Gastroesophageal sphincter (tissue), 4 donors: Measurements from ENCODE around the gene CTU1. TPM values are rescaled to one million over a fixed set of nuclear protein-coding genes. Genes with fewer than 3 reads are reported as not detected.
A peak's percentile ranks its signal among the peaks of the same experiment; 100 is the strongest.

ENCODE experiments used
- ATAC-seq: fragments of 150-250 bp; one replicate; pipeline ENCODE4 v1.9.1; 2016; ENCODE audit warnings: mild to moderate bottlenecking, moderate library complexity
- H3K27ac ChIP-seq, 4 donors: fragments of 200-600 bp; sonication (generic) in 3 of 4; 1 replicate in 3 of 4; 2 replicates in 1 of 4; pipeline ENCODE4 v1.5.1; 2016 to 2019
- H3K27me3 ChIP-seq: fragments of 200-600 bp; sonication (generic); one replicate; pipeline ENCODE4 v1.5.1; 2019
- H3K36me3 ChIP-seq, 2 donors: fragments of 200-600 bp; sonication (generic); one replicate each; pipeline ENCODE4 v1.5.1; 2019; ENCODE audit warnings: control low read depth in 1 of 2
- H3K4me1 ChIP-seq, 3 donors: fragments of 200-600 bp; sonication (generic); 1 replicate in 2 of 3; 2 replicates in 1 of 3; pipeline ENCODE4 v1.5.1; 2016 to 2019; ENCODE audit warnings: control low read depth in 2 of 3
- H3K4me3 ChIP-seq, 2 donors: fragments of 200-600 bp; sonication (generic); one replicate each; pipeline ENCODE4 v1.5.1; 2019; ENCODE audit warnings: mild to moderate bottlenecking in 1 of 2, moderate library complexity in 1 of 2
- H3K9me3 ChIP-seq, 3 donors: fragments of 200-600 bp; sonication (generic); one replicate each; pipeline ENCODE4 v1.5.1; 2017 to 2019; ENCODE audit warnings: control low read depth in 2 of 3
- EP300 ChIP-seq: sonication (generic); formaldehyde crosslinking; IDR thresholded peaks from one replicate; pipeline ENCODE4 v1.6.1; 2017; ENCODE audit warnings: antibody characterized with exemption, mild to moderate bottlenecking
- POLR2A ChIP-seq, 2 donors: fragments of 450-650 bp; IDR thresholded peaks; one replicate each; pipeline ENCODE4 v1.6.1; 2017; ENCODE audit warnings: antibody characterized with exemption in 2 of 2, mild to moderate bottlenecking in 2 of 2, moderate library complexity in 1 of 2
- POLR2AphosphoS5 ChIP-seq: sonication (generic); formaldehyde crosslinking; IDR thresholded peaks from one replicate; pipeline ENCODE4 v1.6.1; 2017; ENCODE audit warnings: antibody characterized with exemption
- WGBS, 2 donors: methylation state at CpG; one replicate each; pipeline ENCODE4 v1.1.5; 2018; ENCODE audit warnings: low coverage in 1 of 2; 5-methylcytosine and 5-hydroxymethylcytosine counted together
- total RNA-seq, 4 donors: library from RNA; depleted of rRNA; stranded (reverse); fragments of >200 nt; gene quantifications; one replicate each; pipeline ENCODE4 v1.1.0, GENCODE V29; 2016
- TF ChIP-seq, protein P1 (sequence below), 4 experiments: fragments of 200-600 bp in 2 of 4; fragments of 450-650 bp in 2 of 4; sonication (generic) in 1 of 4; IDR thresholded peaks; one replicate each; pipeline ENCODE4 v1.5.1; 2017 to 2019; ENCODE audit warnings: antibody characterized with exemption in 4 of 4, mild to moderate bottlenecking in 2 of 4, moderate library complexity in 2 of 4

CTU1 gene
- total RNA-seq, 4 donors from 2014 or later, result 9.8 to 12.8 (median 11.4) TPM

DNA sequence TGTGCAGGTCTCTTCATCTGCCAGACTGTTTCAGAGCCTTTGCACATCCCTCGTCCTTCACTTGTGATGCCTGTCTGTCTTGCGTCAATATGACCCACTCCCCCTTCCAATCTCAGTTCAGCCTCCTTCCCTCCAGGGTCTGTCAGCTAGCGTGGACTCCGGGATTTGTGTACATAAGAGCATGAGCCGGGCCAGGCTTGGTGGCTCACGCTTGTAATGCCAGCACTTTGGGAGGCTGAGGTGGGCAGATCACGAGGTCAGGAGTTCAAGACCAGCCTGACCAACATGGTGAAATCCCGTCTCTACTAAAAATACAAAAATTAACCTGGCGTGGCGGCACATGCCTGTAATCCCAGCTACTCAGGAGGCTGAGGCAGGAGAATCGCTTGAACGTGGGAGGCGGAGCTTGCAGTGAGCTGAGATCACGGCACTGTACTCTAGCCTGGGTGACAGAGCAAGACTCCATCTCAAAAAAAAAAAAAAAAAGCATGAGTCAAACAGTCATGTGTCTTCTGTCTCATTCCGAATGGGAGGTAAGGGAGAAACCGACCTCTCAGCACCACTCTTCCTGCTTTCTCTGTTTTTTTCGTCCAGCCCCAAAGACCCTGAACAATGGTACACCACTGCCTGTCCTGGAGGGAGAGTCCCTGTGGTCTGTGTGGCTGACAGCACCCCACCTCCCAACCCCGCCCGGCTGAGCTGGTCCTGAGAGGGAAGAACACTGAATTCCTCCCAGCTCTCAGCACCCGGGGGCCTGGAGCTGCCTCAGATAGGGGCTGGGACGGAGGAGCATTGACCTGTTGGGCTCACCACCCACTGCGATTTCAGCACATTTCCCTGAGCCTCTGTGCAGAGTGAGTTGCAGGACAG, 14.1 kb upstream of the CTU1 start:
- peaks cover 56% of the 10 kb centered on the region for H3K27me3 ChIP-seq
- no peak for ATAC-seq
- peak overlapping the region in 1 of 4 donors; percentile 52 for H3K27ac ChIP-seq
- TF ChIP-seq POLR2AphosphoS5, result no peak
- TF ChIP-seq POLR2A (IDR thresholded peaks at IDR 0.05), result no peak
- no peak for TF ChIP-seq EP300
- TF ChIP-seq, protein P1, sequence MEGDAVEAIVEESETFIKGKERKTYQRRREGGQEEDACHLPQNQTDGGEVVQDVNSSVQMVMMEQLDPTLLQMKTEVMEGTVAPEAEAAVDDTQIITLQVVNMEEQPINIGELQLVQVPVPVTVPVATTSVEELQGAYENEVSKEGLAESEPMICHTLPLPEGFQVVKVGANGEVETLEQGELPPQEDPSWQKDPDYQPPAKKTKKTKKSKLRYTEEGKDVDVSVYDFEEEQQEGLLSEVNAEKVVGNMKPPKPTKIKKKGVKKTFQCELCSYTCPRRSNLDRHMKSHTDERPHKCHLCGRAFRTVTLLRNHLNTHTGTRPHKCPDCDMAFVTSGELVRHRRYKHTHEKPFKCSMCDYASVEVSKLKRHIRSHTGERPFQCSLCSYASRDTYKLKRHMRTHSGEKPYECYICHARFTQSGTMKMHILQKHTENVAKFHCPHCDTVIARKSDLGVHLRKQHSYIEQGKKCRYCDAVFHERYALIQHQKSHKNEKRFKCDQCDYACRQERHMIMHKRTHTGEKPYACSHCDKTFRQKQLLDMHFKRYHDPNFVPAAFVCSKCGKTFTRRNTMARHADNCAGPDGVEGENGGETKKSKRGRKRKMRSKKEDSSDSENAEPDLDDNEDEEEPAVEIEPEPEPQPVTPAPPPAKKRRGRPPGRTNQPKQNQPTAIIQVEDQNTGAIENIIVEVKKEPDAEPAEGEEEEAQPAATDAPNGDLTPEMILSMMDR (IDR thresholded peaks at IDR 0.05), result no peak
- H3K9me3 ChIP-seq, result no peaks in the 10 kb centered on the region
- H3K4me1 ChIP-seq, result no peaks in the 10 kb centered on the region
- WGBS, 2 donors, result 59 to 64% methylated on average over 5 to 9 of the region's 22 CpGs
- peak overlapping the region in 1 of 2 donors; percentile 0 for H3K4me3 ChIP-seq
- H3K36me3 ChIP-seq, result no peaks in the 10 kb centered on the region

DNA sequence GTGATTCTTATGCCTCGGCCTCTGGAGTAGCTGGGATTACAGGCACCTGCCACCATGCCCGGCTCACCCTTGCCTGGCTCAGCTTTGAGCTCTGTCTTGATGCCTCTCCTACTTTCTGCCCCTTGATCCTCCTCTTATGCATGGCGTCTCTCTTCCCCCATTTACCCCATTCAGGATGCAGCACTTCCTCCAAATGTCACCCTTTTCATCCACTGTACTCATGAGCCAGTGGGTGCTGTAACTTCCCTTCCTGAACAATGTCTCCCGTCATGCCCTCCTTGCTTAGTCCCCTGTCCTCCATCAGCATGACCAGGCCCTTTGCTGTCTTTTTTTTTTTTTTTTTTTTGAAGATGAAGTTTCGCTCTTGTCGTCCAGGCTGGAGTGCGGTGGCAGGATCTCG, 13.0 kb upstream of the CTU1 start:
- H3K27ac ChIP-seq, result no peak overlapping the region
- no peaks in the 10 kb centered on the region for H3K36me3 ChIP-seq
- TF ChIP-seq POLR2AphosphoS5 (no peak), EP300 (no peak), POLR2A (IDR thresholded peaks at IDR 0.05) (no peak)
- no peak for ATAC-seq
- 86 to 93% methylated on average over 3 to 8 of the region's 8 CpGs for WGBS, 2 donors
- peaks cover 58% of the 10 kb centered on the region for H3K27me3 ChIP-seq
- H3K9me3 ChIP-seq, result no peaks in the 10 kb centered on the region
- H3K4me1 ChIP-seq, result no peaks in the 10 kb centered on the region
- no peak overlapping the region for H3K4me3 ChIP-seq

DNA sequence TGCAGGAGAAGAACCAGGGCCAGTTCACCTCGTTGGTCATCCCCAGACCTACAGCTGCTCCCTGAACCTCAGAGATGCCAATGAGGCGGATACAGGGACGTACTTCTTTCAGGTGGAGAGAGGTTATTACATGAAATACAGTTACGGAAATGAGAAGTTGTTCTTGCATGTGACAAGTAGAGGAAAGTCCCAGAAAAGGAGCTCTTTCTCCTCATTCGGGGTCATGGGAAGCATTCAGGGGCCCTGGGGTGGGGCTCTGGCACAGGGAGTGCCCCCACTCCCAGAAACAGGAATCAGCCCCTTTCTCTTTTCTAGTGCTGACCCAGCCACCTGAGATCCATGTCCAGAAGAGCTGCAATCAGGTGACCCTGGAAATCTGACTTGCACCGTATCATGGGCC, 12.0 kb upstream of the CTU1 start:
- no peaks in the 10 kb centered on the region for H3K9me3 ChIP-seq
- no peak for ATAC-seq
- H3K4me1 ChIP-seq, result no peaks in the 10 kb centered on the region
- 70 to 84% methylated on average over 3 to 5 of the region's 6 CpGs for WGBS, 2 donors
- no peaks in the 10 kb centered on the region for H3K36me3 ChIP-seq
- H3K27me3 ChIP-seq, result peaks cover 58% of the 10 kb centered on the region
- H3K4me3 ChIP-seq, result no peak overlapping the region
- TF ChIP-seq POLR2A (IDR thresholded peaks at IDR 0.05) (no peak), EP300 (no peak), POLR2AphosphoS5 (no peak)
- TF ChIP-seq, protein P1 (IDR thresholded peaks at IDR 0.05), result no peak
- no peak overlapping the region for H3K27ac ChIP-seq

DNA sequence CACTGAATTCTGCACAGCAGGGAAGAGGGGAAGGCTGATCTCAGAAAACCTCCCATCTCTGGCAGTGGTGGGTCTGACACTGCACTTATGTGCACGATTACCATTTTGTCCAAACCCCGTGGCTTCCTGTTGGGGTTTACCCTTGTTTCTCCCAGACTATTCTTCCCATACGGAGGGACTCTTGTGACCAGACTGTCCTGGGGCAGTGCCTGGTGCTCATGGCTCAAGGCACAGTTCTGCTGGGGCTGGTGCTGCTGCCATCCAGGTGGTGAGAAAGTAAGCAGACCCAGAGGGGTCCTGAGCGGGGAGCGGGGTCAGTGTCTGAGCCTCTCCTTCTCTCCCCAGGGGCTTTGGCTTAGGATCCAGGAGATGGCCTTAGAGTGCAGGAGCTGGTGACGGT, 11.4 kb upstream of the CTU1 start:
- H3K36me3 ChIP-seq, result no peaks in the 10 kb centered on the region
- no peaks in the 10 kb centered on the region for H3K9me3 ChIP-seq
- ATAC-seq, result no peak
- peaks cover 52% of the 10 kb centered on the region for H3K27me3 ChIP-seq
- H3K27ac ChIP-seq, result no peak overlapping the region
- TF ChIP-seq EP300 (no peak), POLR2AphosphoS5 (no peak), POLR2A (IDR thresholded peaks at IDR 0.05) (no peak)
- TF ChIP-seq, protein P1 (IDR thresholded peaks at IDR 0.05), result no peak
- no peaks in the 10 kb centered on the region for H3K4me1 ChIP-seq
- no peak overlapping the region for H3K4me3 ChIP-seq
- 35 to 100% methylated on average over 2 to 3 of the region's 6 CpGs for WGBS, 2 donors

DNA sequence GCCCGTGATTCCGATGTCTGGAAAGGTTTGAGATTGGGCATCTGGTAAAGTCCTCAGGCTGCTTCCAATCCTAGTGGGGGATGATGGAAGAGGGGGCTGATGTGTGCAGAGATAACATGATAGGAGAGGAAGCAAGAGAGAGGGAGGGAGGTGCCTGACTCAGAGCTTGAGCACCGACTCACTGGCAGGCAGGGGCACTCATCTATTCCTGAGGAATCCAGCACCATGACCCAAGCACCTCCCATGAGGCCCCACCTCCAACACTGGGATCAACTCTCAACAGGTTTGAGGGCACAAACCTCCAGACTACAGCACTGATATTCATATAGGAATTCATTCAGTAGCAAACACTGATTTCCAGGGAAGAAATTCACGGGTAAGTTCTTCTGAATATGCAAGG, 10.9 kb upstream of the CTU1 start:
- ATAC-seq, result no peak

More for the DNA sequence above, 10.9 kb upstream of the CTU1 start:
- H3K4me3 ChIP-seq, result no peak overlapping the region
- no peak overlapping the region for H3K27ac ChIP-seq
- H3K9me3 ChIP-seq, result no peaks in the 10 kb centered on the region
- H3K36me3 ChIP-seq, result no peaks in the 10 kb centered on the region
- WGBS, 2 donors, result 49 to 53% methylated on average over 4 of the region's 4 CpGs
- H3K27me3 ChIP-seq, result peaks cover 52% of the 10 kb centered on the region
- no peaks in the 10 kb centered on the region for H3K4me1 ChIP-seq
- TF ChIP-seq, protein P1 (IDR thresholded peaks at IDR 0.05), result no peak
- TF ChIP-seq POLR2A (IDR thresholded peaks at IDR 0.05) (no peak), EP300 (no peak), POLR2AphosphoS5 (no peak)
